DMS153 treated with DMSO at 0.1 percent for 48 hours (cell line): ENCODE data around the gene PRKAR1B.
A peak's percentile ranks its signal among the peaks of the same experiment; 100 is the strongest.

Source experiments
- DNase-seq: peaks from one replicate; lab custom pipeline; 2025; ENCODE audit not compliant: unreplicated experiment; lab: John Stamatoyannopoulos, UW

PRKAR1B gene

DNA sequence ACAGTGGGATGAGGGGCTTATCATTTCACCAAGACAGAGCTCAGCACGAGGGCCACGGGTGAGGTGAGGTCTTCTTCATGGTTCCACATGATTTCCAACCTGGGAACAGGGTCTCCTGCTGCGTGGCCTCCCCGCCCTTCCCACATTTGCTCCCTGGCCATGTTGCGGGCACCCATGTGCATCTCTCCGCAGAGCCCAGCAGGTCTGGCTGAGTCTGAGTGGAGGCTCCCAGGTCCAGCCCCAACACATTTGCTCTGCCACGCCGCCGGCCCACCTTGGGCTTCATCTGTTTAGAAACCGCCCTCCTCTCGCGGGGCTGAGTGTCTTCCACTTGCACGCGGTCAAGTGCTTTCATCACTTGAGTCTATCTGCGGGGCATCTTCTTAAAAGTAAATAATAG, 14.8 kb upstream of the PRKAR1B start:
- no peak for DNase-seq

DNA sequence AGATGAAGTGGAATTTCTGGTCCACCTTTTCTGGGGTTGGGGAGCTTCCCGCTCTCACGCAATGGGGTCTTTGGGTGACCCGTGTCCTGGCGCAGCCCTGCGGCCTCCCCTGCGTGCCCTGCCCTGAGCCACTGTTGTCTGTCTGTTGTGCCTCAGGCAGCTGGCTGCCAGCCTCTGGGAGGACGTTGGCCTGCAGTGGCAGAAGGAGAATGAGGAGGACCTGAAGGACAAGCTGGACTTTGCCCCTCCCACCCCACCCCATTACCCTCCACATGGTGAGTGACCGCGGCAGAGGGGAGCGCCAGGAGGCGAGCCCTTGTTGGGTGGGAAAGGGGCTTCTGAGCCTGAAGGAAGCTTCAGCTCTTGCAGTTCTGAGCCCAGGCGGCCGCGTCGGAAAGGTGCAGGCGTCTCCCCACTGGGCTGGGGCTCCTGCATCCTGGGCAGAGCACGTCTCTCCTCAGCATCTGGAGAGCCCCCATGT, 14.2 kb upstream of the PRKAR1B start:
- DNase-seq: no peak

DNA sequence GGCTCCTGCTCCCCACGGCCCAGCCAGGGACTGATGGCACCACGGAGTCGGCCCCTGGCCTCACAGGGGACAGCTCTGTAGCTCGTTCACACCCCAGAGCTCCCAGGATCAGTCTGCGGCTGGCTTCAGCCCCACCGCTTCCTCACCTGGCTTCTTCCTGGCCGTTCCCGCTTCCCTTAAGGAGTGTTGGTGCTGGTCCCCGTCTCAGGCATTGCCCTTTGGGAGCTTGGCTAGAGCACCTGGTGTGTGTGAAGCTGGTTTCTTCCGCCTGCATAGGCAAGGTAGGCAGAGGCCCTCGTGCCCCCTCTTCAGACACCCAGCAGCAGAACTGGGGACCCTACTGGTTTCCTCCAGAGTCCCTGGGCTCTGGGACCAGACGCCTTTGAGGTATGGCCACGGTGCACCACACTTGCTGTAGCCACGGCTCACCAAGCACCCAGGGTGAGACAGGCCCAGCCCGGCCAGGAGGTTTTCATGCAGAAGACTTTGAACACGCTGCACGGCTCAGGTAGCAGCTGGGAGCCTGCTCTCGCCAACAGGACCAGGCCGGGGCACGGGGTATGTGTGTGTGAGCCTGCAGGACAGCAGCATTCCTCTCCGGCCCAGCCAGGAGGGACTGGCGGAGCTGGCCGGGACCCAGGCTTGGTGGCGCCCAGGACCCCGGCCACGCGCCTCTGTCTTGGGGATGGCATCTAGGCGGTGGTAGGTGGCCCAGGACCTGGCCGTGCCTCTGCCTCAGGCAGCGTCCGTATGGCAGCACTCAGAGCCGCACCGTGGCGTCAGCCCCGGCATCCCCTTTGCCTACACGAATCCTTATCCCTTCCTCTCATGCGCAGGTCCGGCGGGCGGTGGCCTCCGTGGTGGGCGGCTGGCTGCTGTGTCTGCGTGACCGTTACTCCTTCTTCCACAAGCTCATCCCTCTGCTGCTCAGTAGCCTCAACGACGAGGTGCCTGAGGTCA, 13.2 kb upstream of the PRKAR1B start:
- DNase-seq: no peak

DNA sequence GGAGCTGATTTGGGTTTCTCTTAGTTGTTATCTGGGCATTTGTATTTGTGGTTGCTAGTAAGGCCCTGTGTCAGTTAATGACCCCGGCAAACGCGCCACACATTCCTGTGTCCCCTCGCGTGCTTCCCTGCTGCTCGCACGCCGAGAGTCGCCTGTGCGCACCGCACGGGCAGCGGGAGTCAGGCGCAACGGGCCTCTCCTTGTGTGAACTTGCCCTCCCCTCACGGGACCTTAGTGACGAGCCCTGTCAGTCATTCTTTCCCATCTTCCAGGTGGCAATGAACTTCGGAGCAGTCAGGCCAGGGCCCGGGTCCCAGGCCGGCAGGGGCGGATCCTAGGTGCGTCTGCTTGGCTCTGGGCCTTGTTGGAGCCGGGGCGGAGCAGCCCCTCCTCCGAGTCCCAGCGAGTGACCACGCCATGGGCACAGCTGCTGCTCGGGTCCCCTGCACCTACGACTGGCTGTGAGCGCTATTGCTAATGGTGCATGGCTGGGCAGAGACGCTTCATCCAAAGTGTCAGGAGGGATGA, 12.4 kb upstream of the PRKAR1B start:
- DNase-seq: no peak

DNA sequence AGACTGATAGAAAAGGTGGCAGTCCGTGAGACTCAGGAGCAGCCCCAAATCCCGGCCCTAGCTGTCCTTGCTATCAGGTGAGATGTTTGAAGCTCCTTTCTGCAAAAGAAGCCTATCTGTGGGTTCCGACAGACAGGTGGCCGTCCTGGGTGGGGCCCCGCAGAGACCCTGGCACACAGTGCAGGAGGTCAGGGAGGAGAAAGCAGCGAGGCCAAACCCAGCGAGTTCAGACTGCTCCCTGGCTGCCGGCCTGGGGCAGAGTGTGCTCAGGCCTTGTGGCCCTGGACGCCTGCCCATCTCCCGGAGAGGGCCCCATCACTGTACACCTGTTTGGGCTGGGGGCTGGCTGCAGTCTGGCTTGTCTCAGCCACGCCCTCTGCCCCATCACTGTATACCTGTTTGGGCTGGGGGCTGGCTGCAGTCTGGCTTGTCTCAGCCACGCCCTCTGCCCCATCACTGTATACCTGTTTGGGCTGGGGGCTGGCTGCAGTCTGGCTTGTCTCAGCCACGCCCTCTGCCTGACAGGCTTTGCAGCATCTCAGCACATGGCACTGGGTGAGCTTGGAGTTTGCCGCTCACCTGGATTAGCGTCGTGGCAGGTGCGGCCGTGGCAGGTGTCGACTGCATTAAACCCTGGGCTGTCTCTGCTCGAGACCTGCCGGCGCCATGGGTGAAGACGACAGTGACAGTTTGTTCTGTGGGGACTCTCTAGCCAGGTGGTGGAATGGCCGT, 11.8 kb upstream of the PRKAR1B start:
- DNase-seq: no peak

DNA sequence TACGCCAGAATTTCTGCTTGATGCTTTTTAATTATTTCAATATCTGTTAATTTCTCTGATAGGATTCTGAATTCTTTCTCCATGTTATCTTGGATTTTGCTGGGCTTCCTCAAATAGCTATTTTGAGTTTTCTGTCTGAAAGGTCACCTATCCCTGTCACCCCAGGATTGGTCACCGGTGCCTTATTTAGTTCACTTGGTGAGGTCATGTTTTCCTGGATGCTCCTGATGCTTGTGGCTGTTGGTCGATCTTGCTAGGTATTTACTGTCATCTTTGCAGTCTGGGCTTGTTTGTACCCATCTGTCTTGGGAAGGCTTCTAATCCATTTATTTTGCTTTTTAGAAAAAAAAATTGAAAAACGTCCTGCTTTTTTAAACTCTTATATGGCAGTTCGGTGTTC, 11.2 kb upstream of the PRKAR1B start:
- DNase-seq: no peak

DNA sequence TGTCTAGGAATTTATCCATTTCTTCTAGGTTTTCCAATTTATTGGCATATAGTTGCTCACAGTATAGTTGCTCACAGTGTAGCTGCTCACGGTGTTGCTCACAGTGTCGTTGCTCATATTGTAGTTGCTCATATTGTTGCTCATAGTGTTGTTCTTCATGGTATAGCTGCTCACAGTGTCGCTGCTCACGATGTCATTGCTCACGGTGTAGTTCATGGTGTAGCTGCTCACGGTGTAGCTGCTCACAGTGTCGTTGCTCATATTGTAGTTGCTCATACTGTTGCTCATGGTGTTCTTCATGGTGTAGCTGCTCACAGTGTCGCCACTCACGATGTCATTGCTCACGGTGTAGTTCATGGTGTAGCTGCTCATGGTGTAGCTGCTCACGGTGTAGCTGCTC, 7.7 kb upstream of the PRKAR1B start:
- no peak for DNase-seq

DNA sequence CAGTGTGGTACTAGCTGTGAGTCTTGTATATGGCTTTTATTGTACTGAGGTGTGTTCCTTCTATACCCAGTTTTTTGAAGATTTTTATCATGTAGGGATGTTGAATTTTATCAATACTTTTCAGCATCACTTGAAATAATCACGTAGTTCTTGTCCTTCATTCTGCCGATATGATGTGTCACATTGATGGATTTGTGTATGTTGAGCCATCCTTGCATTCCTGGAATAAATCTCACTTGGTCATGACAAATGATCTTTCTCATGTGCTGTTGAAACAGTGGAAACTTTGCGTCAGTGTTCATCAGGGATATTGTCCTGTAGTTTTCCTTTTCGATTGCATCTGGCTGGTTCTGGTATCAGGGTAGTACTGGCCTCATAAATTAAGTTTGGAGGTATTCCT, 7.1 kb upstream of the PRKAR1B start:
- DNase-seq: no peak

DNA sequence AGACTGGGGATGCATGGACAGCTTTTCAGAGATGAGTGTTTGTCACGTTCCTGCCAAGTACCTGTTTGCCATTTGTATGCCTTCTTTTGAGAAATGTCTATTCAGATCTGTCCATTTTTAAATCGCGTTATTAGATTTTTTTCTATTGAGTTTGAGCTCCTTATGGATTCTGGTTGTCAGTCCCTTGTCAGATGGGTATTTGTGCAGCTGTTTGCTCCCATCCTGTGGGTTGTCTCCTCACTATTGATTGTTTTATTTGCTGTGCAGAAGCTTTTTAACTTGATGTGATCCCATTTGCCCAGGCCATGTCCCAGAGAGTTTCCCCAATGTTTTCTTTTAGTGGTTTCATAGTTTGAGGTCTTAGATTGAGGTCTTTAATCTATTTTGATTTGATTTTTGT, 5.5 kb upstream of the PRKAR1B start:
- no peak for DNase-seq

DNA sequence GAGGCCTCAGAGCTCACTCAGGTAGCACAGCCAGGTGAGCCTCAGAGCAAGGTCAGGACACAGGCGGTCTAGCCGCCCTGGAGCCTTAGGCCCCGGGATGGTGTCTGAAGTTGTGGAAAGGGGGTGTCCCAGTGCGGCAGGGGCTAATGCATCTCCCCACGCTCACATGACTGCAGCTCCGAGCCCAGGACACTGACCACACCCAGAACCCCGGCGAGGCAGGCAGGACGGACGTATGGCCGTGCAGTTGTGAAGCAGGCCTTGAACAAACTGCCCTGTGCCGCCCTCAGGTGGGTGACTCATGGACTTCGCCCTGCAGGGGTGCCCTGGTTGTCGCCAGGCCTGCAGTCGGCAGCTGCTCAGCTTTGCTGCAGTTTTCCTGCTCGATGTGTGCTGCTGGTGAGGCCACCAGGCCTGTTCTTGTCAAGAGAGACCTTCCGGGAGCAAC, 5.0 kb upstream of the PRKAR1B start:
- DNase-seq: peak; percentile 63

DNA sequence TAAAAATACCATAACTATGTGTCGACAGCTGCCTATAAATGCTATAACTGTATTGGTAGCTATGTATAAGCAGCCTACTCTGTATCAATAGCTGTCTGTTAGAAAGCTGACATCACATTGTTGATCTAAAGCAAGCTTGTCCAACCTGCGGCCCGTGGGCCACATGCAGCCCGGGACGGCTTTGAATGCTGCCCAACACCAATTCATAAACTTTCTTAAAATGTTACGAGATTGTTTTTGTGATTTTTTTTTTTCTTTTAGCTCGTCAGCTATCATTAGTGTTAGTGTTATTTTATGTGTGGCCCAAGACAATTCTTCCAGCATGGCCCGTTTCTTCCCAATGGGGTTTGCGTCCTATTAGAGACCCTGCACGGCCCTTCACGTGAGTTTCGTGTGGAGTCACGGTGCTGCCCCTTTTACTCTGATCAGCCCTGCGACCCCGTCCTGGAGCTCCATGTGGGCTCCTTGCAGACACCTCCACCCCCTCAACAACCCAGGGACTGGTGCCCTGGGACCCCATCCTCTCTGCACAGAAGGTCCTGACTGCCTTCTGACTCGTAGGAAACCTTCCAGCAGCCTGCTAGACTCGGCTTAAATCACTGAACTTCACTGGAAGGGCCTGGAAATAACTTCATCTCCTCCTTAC, 4.5 kb upstream of the PRKAR1B start:
- DNase-seq: no peak

DNA sequence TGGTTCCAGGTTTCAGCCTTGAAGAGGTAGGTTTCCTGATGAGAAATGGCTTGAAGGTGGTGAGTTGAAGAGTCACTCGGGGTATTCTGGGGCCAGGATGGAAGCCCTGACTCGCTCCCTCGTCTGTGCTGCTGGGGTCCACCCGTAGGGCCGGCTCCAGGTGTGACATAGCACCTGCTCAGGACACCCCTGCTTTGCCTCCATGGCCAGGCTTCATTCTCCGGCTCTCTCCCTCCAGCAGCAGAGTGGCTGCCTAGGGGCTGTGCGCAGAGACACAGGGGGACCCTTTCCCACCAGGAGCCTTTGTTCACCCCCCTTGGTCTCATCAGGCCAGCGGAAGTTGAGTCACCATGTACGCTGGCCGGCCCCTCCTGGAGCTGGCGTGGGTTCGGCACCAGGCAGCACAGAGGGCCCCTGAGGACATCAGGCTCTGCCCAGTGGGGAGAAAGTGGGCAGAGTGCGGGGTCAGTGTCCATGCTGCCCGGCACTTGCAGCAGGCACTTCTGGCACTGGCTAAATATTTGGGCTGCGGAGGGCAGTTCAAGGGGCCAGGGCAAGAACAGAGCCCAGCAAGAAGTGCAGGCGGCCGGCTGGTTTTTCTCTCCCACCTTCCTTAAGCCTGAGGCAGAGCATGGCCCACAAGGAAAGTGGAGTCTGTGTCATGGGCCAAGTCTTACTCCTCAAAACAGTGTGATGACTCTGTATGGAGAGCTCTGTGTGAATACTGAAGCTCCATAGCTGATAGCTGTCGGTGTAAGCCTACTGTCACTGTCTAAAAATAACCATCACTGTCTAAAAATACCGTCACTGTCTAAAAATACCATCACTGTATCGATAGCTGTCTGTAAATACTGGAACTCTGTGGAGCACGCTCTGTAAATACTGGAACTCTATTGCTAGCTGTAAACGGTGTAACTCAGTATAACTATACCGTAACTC, 3.7 kb upstream of the PRKAR1B start:
- DNase-seq: no peak

DNA sequence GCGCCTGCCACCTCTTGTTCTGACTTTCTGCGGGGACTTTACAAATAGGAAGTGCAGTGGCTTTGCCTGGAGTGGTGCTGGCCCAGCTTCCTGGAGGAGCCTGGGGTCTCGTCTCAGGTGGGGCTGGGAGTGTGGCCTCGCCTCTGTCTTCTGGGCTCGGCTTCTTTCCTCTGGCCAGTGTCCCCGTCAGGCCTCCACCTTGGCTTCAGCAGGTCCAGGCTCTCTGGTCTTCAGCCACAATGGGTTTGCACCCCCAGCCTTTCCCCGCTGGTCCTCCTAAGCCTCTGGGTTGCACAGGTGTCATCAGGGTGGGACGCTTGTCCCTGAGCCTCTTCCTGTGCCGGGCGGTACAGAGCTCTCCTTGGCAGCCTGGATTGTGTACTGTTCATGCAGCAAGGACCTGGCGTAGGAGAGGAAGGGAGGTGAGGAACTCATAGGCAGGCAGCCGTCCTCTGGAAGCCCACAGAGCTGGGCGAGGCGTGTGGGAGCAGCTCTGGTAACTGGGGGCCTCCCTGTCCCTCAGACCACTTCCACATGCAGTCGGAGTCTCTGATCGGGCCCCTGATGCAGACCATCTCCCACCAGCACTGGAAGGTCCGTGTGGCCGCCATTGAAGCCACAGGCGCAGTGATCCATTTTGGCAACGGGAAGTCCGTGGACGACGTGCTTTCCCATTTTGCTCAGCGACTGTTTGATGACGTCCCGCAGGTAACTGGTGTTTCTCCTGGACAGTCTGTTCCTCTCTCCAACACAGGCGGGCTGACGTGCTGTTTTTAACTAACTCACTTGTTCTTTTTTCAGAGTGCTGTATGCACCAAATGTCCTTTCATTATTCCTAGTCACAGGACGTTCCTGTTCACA, 2.3 kb upstream of the PRKAR1B start:
- no peak for DNase-seq

DNA sequence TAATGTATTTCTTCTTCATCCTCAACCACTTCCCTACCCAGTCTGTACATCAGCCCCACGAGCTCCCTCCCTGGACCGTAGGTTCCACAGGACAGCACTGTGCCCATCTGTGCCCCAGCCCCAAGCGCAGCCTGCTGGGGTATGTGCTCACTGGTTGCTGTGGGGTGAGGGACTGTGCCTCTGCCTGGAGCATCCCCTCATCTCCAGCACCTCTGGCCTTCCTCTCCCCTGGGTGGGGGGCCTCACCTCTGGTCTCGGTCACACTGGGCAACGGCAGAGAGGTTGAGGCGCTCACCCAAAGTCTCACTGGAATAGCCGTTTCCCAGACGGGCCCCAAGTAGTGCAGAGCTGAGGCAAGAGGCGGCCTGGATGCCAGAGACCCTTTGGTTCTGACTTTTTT, 1.5 kb upstream of the PRKAR1B start:
- no peak for DNase-seq

DNA sequence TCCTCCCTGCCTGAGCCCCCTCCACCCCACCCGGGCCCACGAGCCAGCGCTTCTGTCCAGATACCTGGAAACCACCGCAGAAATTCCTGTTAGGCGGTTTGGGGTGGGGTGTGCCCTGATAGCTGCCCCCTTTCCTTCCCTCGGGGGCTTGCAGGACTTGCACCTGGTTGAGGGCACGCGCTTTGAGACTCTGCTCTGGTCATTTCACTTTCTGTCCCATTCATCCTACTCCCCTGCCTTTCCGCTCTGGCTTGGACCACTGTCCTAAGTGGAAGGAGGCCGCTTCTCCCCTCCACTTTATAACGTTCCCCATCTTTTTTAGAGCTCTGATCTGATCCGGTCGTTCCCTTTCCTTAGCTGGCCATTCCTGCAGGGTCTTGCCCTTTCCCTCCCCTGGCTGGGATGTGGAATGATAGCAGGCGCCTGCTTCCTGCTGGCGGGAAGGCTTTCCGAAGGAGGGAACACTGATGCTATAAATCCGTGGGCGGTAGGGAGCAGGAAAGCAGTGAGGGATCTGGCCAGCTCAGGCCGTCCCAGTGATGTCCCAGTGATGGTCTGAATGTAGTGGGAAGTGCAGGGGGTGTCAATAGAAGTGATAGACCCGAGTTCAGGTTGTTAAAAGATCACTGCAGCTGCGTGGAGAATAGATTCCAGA, 852 bp upstream of the PRKAR1B start:
- DNase-seq: no peak

DNA sequence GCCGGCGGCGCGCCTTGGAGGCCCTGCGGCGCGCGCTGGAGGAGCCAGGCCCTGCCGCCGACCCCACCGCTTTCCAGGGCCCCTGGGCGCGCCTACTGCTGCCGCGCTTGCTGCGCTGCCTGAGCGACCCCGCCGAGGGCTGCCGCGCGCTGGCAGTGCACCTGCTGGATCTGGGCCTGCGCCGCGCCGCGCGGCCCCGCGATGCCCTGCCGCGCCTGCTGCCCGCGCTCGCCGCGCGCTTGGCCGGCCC, 302 bp downstream of the PRKAR1B start:
- DNase-seq: no peak

DNA sequence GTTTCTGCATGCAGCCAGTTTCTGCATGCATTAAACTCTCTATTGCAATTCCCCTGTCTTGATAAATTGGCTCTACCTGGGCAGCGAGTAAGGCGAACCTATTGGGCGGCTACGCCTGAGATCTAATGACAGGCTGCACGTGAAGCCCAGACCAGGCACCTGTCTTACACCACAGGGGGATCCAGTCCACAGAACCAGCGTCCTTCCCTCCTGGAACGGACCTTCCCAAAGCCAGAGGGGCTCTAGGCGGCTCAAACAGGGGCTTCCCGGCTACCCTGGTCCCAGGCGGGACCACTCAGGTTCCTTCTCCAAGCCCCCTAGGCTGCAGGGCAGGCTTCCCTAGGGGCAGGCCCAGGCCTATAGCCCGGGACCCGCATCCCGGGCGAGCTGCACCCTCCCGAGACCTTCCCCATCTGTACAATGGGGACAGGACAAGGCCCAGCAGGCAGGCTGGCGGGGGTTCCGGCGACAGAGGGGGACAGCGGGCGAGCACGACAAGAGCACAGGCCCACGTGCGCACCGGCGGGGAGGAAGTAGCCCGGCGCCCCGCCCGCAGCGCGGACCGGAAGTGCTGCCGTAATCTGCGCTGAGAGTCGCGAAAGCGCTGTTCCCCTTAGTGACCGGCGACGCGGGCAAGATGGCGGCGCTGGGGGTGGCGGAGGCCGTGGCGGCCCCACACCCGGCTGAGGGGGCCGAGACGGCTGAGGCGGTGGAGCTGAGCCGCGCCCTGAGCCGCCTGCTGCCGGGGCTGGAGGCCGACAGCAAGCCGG, 812 bp downstream of the PRKAR1B start, which contains the start of gene DNAAF5:
DNAAF5 (plus strand) TSS at position 616 of the 770 bp plus-strand sequence; CDS start at position 638, 22 bp downstream.
- peak; percentile 73 for DNase-seq
